OCI-LY3 (cell line): ENCODE results near the gene PFKL.
A peak's percentile ranks its signal among the peaks of the same experiment; 100 is the strongest.

ENCODE experiments used
- H2AFZ ChIP-seq: fragments of 200-600, 300-600 bp; shearing (Covaris generic); 2 replicates; pipeline ENCODE4 v1.6.0; 2014; ENCODE audit warnings: antibody characterized with exemption, low read depth, low read length
- H3K27ac ChIP-seq: fragments of 200-600, 300-600 bp; sonication (generic); 2 replicates; pipeline ENCODE4 v1.5.1; 2014; ENCODE audit warnings: mild to moderate bottlenecking, low read length, moderate library complexity, mixed read lengths
- H3K27me3 ChIP-seq: fragments of 200-600, 300-600 bp; sonication (generic); 2 replicates; pipeline ENCODE4 v1.6.1; 2014; ENCODE audit warnings: low read depth, low read length, mixed read lengths
- H3K36me3 ChIP-seq: fragments of 200-600, 300-600 bp; sonication (generic); replicated peaks from 2 replicates; pipeline ENCODE3; 2014; ENCODE audit warnings: low read depth, low read length, mixed read lengths
- H3K4me1 ChIP-seq: fragments of 300-600, 200-600 bp; sonication (generic); 2 replicates; pipeline ENCODE4 v1.6.1; 2014; ENCODE audit warnings: low read length, mixed read lengths
- H3K4me2 ChIP-seq: fragments of 200-600, 300-600 bp; sonication (generic); 2 replicates; pipeline ENCODE4 v1.6.1; 2014; ENCODE audit warnings: low read length, mixed read lengths
- H3K4me3 ChIP-seq: fragments of 300-600, 200-600 bp; sonication (generic); 2 replicates; pipeline ENCODE4 v1.5.1; 2014; ENCODE audit warnings: antibody characterized with exemption, mild to moderate bottlenecking, low read length, moderate library complexity
- H3K79me2 ChIP-seq: fragments of 300-600, 200-600 bp; shearing (Covaris generic); 2 replicates; pipeline ENCODE4 v1.6.1; 2014; ENCODE audit warnings: mild to moderate bottlenecking, low read length, mixed read lengths
- H3K9ac ChIP-seq: fragments of 300-600, 200-600 bp; shearing (Covaris generic); 2 replicates; pipeline ENCODE4 v1.6.0; 2014; ENCODE audit warnings: mild to moderate bottlenecking, low read length, moderate library complexity
- H3K9me3 ChIP-seq: fragments of 200-600, 300-600 bp; shearing (Covaris generic); 2 replicates; pipeline ENCODE4 v1.6.1; 2014; ENCODE audit warnings: low read length, mixed read lengths; ENCODE audit not compliant: insufficient read depth
- H4K20me1 ChIP-seq: fragments of 200-600, 300-600 bp; sonication (generic); 2 replicates; pipeline ENCODE4 v1.6.1; 2016; ENCODE audit warnings: low read length, mixed read lengths; ENCODE audit not compliant: insufficient read depth
- EZH2phosphoT487 ChIP-seq: fragments of 200-600 bp; shearing (Covaris generic); IDR thresholded peaks from 2 replicates; pipeline ENCODE4 v1.6.1; 2018; ENCODE audit warnings: antibody characterized with exemption, mixed run types, low read depth
- TF ChIP-seq, protein P1 (sequence below): fragments of 200-600, 300-600 bp; sonication (generic); IDR thresholded peaks from 2 replicates; pipeline ENCODE4 v1.5.1; 2014; ENCODE audit warnings: antibody characterized with exemption, low read length, low read depth

The PFKL gene

DNA sequence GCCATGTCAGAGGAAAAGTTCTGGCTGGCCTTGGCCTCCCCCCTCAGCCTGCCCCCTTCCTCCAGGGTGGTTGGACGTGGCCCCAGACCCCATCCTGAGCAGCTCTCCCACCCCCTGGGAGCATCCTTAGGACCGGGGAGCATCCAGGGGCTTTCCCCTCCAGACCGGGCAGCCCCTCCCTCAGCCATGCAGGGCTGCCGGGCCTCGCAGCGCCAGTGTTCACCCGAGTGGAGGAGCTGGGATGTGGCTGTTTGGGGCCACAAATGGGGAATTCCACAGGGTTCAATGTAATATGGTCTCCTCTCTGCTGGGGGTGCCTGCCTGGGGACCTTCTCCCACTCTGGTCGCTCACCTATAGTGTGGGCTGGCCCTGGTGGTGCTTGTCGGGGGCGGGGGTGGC lies 4.2 kb upstream of the PFKL start:
- peaks cover 1% of the 10 kb centered on the region for H4K20me1 ChIP-seq
- H3K4me1 ChIP-seq: peaks cover 69% of the 10 kb centered on the region
- no peaks in the 10 kb centered on the region for H3K27me3 ChIP-seq
- H3K4me3 ChIP-seq: peak overlapping the region; percentile 32; the same call in 1 of the 2 replicates
- no peaks in the 10 kb centered on the region for H3K36me3 ChIP-seq
- peak overlapping the region; percentile 62 for H3K27ac ChIP-seq
- TF ChIP-seq, protein P1, sequence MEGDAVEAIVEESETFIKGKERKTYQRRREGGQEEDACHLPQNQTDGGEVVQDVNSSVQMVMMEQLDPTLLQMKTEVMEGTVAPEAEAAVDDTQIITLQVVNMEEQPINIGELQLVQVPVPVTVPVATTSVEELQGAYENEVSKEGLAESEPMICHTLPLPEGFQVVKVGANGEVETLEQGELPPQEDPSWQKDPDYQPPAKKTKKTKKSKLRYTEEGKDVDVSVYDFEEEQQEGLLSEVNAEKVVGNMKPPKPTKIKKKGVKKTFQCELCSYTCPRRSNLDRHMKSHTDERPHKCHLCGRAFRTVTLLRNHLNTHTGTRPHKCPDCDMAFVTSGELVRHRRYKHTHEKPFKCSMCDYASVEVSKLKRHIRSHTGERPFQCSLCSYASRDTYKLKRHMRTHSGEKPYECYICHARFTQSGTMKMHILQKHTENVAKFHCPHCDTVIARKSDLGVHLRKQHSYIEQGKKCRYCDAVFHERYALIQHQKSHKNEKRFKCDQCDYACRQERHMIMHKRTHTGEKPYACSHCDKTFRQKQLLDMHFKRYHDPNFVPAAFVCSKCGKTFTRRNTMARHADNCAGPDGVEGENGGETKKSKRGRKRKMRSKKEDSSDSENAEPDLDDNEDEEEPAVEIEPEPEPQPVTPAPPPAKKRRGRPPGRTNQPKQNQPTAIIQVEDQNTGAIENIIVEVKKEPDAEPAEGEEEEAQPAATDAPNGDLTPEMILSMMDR: no peak
- TF ChIP-seq EZH2phosphoT487: no peak
- peaks cover 5% of the 10 kb centered on the region for H3K79me2 ChIP-seq
- H2AFZ ChIP-seq: no peak overlapping the region
- H3K9ac ChIP-seq: peak overlapping the region; percentile 54; the same call in 1 of the 2 replicates
- H3K4me2 ChIP-seq: peak overlapping the region; percentile 55
- no peaks in the 10 kb centered on the region for H3K9me3 ChIP-seq

DNA sequence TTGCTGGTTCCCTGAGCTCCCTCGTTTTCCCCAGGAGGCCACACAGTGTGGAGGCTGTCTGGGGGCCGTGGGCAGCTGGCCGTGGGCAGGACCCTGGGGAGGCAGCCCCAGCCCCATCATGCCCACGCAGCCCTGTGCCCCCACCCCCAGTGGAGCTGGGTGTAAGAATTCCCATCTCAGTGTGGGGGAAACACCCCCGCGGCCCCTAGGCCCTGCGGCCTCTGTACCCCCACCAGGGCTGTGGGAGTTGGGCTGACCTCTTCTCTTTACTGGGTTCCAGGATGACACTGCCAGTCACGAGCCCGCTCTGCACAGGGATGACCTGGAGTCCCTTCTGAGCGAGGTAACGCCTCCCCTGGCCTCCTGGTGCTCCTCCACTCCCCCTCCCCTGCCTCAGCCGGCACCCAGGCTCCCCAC lies 3.7 kb upstream of the PFKL start:
- Histone ChIP-seq H3K9ac (peak overlapping the region; percentile 54; the same call in 1 of the 2 replicates), H3K36me3 (peaks cover 3% of the 10 kb centered on the region), H3K9me3 (no peaks in the 10 kb centered on the region), H3K4me1 (peaks cover 68% of the 10 kb centered on the region), H3K4me2 (peak overlapping the region; percentile 55), H3K79me2 (peaks cover 10% of the 10 kb centered on the region), H3K27ac (peak overlapping the region; percentile 62), H2AFZ (no peak overlapping the region), H3K27me3 (no peaks in the 10 kb centered on the region), H3K4me3 (peak overlapping the region; percentile 32; the same call in 1 of the 2 replicates), H4K20me1 (peaks cover 6% of the 10 kb centered on the region)
- no peak for TF ChIP-seq EZH2phosphoT487
- TF ChIP-seq, protein P1: no peak

DNA sequence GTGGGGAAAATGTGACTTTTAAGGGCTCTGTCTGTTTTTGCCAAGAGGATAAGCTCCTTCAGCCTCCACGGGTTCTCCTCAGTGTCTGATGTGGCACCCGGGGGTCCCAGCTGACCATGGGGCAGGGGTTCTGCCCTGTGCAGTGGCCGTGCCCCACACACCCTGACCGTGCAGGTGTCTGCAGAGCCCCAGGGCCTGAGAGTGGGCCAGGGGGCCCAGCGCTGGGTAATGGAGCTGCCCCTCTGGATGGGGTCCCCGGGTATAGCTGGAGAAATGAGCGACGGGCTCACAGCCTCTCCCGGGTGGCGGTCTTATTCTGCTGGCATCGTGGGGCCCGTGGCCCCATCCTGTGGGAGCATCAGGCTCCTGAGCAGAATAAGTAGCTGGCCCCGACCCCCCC lies 2.9 kb upstream of the PFKL start:
- no peaks in the 10 kb centered on the region for H3K27me3 ChIP-seq
- TF ChIP-seq, protein P1: no peak
- no peak for TF ChIP-seq EZH2phosphoT487
- peaks cover 14% of the 10 kb centered on the region for H4K20me1 ChIP-seq
- no peak overlapping the region for H3K4me3 ChIP-seq
- peaks cover 18% of the 10 kb centered on the region for H3K79me2 ChIP-seq
- peak overlapping the region; percentile 30; the same call in 1 of the 2 replicates for H3K4me2 ChIP-seq
- H3K27ac ChIP-seq: peak overlapping the region; percentile 62
- peaks cover 4% of the 10 kb centered on the region for H3K36me3 ChIP-seq
- no peak overlapping the region for H2AFZ ChIP-seq
- H3K4me1 ChIP-seq: peaks cover 68% of the 10 kb centered on the region
- H3K9ac ChIP-seq: peak overlapping the region; percentile 54; the same call in 1 of the 2 replicates
- no peaks in the 10 kb centered on the region for H3K9me3 ChIP-seq

DNA sequence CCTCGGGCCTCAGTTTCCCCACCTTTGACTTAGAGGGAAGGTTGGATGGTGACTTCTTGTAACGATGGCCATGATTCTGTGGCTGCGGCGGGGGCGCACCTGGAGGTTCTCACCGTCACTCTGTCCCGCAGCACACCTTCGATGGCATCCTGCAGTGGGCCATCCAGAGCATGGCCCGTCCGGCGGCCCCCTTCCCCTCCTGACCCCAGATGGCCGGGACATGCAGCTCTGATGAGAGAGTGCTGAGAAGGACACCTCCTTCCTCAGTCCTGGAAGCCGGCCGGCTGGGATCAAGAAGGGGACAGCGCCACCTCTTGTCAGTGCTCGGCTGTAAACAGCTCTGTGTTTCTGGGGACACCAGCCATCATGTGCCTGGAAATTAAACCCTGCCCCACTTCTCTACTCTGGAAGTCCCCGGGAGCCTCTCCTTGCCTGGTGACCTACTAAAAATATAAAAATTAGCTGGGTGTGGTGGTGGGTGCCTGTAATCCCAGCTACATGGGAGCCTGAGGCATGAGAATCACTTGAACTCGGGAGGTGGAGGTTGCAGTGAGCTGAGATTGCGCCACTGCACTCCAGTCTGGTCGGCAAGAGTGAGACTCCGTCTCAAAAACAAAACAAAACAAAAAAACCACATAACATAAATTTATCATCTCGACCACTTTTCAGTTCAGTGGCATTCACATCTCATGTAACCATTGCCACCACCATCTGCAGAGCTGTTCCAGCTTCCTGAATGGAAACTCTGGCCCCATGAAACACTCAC lies 2.1 kb upstream of the PFKL start:
- Histone ChIP-seq H3K4me2 (peak overlapping the region; percentile 33), H2AFZ (no peak overlapping the region), H3K27ac (peak overlapping the region; percentile 24; the same call in 1 of the 2 replicates), H3K4me1 (peaks cover 65% of the 10 kb centered on the region), H3K36me3 (peaks cover 5% of the 10 kb centered on the region), H4K20me1 (peaks cover 22% of the 10 kb centered on the region), H3K27me3 (no peaks in the 10 kb centered on the region), H3K9me3 (no peaks in the 10 kb centered on the region), H3K4me3 (no peak overlapping the region), H3K79me2 (peaks cover 26% of the 10 kb centered on the region), H3K9ac (no peak overlapping the region)
- TF ChIP-seq, protein P1: peak; percentile 72
- TF ChIP-seq EZH2phosphoT487: no peak
